HG03103 (cell line): ENCODE measurements around the gene PTCHD4.
A peak's percentile ranks its signal among the peaks of the same experiment; 100 is the strongest.
"Not testable (repeated sequence)": the region's sequence is repeated elsewhere in the genome, so short reads cannot be mapped to it uniquely, and the experiment has no call there.

Experiments used
- ATAC-seq: cut with Tn5 transposase; IDR thresholded peaks from one replicate; pipeline ENCODE4 v1.9.1; 2021; ENCODE audit warnings: low read depth; ENCODE audit not compliant: unreplicated experiment

The PTCHD4 gene

DNA sequence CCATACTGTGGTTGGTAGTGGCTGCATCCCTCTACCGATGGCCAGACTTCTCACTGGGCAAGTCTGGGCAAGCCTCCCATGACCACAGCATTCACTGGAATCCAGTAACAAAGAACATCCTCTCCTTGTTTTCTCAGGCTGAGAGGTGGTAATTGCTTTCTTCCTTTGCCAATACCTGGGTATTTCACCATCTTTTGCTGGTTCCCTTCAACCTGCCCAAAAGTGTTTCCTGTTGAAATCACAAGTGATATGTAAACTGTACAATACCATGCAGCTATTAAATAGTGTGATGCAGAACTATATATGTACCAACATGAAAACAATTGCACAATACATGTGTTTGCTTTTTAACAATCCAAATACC is at the start of gene PTCHD4:
TSS of gene PTCHD4 (minus strand) at position 55 of the 364 bp plus-strand sequence. CDS start 42,240 bp downstream, outside the sequence.
- no peak for ATAC-seq

- ATAC-seq: no peak
These were observed 40.1 kb upstream of the PTCHD4 start for GRCh38 chr6:48151142-48151541.

GRCh38 chr6:48150701-48151100 is 39.7 kb upstream of the PTCHD4 start:
- ATAC-seq: no peak

GRCh38 chr6:48147051-48147450 is 36.1 kb upstream of the PTCHD4 start:
- ATAC-seq: no peak

- no peak for ATAC-seq
These were observed 33.0 kb upstream of the PTCHD4 start for GRCh38 chr6:48144021-48144420.

GRCh38 chr6:48141975-48142374 is 31.0 kb upstream of the PTCHD4 start:
- ATAC-seq: no peak

DNA sequence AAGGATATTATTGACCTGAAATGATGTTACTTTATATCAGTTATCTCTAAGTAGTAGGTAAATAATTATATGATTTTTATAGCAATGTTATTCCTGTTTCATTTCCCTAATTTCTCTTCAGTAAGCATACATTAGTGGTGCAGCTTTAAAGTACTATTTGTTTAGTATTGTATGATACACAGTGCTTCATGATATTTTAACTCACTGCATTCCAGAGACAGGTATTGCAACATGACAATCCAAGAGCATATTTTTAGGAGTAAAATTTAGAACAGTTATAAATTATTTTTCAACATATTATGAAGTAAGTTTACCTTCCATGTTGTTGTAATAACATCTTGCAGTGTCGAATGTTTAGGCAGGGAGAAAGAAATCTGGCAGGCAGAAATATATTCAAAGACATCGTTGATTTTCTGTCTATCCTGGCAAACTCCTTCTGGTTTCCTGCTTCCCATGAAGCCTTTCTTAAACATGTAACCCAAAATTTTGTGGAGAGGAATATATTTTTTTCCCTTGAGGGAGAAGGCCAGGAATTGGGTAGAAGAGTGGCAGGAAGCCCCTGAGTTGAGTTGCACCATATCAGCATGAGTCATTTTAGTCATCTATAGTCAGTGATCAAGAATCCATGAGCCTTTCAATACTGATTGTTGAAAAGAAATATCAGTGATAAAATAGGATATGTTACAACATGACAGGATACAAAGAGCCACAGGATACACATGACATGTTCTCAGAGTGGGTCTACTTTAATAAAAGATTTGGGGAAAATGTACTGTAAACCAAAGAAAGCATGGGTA is 29.0 kb upstream of the PTCHD4 start:
- no peak for ATAC-seq

- no peak for ATAC-seq
These were observed 25.9 kb upstream of the PTCHD4 start for GRCh38 chr6:48136856-48137255.

DNA sequence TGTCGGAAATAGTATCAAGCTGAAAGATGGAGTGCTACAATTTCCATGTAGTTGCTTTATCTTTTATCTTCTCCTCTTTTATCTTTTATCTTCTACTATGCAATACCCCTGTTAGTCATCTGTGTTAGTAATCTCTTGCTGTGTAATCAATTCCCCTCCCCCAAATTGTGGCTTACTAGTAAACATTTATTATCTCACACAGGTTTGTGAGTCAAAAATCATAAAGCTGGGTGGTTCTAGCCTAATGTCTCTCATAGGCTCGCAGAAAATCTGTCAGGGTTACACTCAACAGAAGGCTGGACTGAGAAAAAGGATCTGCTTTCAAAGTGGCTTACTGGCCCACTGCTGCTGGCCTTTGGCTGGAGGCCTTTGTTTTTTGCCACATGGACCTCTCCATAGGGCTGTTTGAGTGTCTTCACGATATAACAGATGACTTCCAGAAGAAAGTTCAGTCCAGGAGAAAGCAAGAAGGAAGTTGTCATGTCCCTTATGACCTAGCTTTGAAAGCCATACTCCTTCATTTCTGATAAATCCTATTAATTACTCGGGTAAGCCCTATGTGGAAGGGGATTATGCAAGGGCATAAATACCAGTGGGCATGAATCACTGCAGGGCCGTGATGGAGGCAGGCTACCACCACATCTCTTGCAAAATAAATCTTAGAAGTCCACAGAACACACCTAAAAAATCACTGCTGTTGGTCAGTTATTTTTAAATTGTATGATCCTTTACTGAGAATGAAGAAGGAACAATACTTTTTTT is 24.5 kb upstream of the PTCHD4 start:
- no peak for ATAC-seq

DNA sequence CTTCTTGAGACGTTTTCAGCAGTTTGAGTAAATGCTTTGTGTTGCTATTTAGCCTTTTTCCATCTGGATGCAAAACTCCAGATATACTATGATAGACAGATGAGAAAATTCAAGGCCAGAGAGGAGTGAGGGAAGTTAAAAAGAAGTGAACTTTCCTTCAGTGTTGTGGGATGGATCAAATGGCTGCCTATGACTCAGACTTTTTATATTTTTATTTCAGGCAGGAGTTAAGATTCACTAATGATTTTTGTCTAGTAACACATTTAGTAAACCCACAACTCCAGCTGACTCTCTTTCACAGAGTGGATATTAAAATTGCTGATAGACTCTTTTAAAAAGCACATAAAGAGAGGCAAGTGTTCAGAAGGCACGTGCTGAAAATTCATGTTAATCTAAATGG is 23.2 kb upstream of the PTCHD4 start:
- ATAC-seq: no peak

DNA sequence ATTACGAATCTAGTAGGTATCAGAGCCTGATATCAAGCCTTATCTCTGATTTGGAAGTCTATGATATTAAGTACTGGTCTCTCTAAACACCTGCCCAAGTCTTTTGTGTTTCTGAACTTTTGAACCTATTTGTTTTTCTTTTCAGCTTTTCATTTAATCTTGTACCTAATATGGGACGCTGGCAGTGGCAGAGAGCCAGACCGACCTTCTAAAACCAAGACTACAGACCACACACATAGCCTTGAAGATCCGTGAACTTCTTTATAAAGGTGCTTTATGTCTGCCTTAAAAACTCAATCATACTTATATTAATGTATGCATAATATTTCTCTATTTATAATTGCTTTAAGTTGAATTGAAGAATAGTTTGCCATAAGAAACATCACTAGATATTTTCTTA is 12.6 kb upstream of the PTCHD4 start:
- ATAC-seq: no peak

DNA sequence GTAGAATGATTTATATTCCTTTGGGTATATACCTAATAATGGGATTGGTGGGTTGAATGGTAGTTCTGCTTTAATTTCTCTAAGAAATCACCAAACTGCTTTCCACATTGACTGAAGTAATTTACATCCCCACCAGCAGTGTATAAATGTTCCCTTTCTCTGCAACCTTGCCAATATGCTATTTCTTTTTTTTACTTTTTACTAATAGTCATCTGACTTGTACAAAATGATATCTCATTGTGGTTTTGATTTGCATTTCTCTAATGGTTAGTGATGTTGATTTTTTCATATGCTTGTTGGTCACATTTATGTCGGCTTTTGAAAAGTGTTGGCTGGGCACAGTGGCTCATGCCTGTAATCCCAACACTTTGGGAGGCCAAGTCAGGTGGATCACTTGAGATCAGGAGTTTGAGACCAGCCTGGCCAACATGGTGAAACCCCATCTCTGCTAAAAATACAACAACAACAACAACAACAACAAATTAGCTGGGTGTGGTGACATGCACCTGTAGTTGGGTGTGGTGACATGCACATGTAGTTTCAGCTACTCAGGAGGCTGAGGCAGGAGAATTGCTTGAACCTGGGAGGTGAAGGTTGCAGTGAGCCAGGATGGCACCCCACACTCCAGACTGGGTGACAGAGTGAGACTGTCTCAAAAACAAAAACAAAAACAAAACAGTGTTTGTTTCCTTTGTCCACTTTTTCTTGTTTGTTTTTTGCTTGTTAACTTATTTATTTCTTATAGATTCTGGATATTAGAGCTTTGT is 11.2 kb upstream of the PTCHD4 start:
- not testable (repeated sequence) for ATAC-seq

DNA sequence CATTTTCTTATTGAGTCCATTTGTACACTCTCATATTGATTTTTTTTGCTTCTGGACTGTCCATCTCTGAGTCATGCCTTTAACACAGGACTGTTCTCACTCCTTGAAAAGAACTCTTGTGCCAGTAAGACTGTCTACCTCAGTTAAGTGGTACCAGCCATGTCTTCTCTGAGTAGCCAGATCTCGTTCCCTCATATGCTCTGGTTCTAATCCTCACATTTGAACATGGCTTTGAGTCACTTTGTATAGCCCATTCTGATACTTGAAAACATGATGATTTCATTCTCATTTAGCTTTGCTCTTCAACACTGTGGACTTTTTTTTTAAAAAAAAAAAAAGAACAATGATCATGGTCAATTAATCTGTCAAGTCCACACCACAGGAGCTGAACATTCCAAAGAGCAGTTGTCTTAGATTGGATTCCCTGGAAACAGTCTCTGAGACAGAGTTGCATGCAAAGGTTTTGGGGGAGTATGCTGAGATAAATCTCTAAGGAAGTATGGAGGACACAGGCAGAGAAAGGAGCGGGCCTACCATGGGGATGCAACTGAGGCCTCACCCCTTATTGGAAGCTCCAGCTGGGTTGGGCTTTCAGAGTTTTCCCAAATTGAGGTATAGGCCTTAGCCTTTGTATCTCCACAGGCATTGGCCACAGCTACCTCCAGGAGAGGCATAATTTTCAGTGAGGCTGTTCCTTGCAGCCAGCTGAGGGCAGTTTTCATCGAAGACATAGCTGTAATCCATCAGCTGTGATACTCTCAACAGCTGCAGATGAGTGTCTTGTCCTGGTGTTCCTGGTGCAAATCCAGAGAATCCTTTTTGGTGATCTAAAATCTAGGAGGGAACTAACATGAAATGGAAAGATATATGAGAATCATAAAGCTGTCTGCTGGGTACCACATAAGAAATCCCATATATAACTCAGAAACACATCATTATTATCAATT is 6.0 kb upstream of the PTCHD4 start:
- ATAC-seq: no peak

DNA sequence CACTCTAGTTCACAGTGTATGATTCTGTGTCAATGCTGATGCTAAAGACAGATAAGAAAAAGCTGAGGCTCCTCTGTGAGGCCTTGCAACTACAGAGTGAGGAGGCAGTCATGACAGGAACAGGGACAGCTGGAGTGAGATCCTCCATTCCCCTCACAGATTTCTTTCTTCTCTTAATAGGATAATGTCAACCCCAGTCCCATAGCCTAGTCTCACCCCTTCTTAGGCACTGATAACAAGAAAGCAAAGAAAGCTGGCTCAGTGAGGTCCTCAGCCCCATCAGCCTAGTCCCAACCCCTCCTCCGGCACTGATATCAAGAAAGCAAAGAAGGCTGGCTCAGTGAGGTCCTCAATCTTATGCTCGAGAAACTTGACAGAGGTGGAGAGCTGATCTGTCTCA is 2.1 kb upstream of the PTCHD4 start:
- ATAC-seq: no peak

- no peak for ATAC-seq
These were observed 578 bp upstream of the PTCHD4 start for GRCh38 chr6:48111575-48111974.

GRCh38 chr6:48110436-48111142 is 408 bp downstream of the PTCHD4 start:
- no peak for ATAC-seq

DNA sequence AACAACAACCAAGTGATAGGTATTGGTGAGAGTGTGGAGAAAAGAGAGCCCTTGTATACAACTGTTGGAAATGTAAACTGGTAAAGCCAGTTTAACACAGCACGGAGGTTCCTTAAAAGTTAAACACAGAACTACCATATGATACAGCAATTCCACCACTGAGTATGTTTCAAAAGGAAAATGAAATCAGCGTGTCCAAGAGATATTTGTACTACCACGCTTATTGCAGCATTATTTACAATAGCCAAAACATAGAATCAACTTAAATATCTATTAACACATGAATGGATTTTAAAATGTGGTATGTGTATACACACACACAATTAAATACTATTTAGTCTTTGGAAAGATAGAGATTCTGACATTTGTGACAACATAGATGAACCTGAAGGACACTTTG is 1.1 kb downstream of the PTCHD4 start:
- ATAC-seq: no peak

GRCh38 chr6:48102476-48103195 is 8.4 kb downstream of the PTCHD4 start:
- not testable (repeated sequence) for ATAC-seq

DNA sequence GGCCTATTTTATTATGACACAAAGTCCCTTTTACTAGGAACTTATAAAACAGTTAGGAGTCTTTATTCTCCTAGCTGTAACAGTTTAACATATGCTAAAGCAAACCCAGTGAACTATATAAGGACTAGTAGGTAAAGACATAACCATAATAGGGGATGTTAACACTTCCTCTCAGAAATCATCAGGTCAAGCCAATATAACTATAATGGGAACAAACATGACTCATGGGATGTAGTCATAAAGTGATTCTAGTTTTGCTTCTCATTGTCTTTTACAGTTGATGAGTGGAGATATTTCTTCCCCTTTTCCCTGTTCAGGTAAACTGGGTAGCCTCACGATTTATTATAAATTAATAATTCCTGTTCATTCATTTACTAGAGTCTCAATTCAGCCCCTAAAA is 9.7 kb downstream of the PTCHD4 start:
- peak; percentile 89 for ATAC-seq
